HL-60 (cell line): ENCODE measurements around the gene APOH.

Experiments
- POLR2AphosphoS5 ChIP-seq: IDR thresholded peaks from 2 replicates; pipeline ENCODE4 v1.6.1; 2012; ENCODE audit warnings: low read depth
- TF ChIP-seq, protein P1 (sequence below): IDR thresholded peaks from one replicate; pipeline ENCODE4 v1.5.1; 2011; ENCODE audit warnings: low read length, control low read depth, inconsistent platforms; ENCODE audit not compliant: insufficient read depth

DNA sequence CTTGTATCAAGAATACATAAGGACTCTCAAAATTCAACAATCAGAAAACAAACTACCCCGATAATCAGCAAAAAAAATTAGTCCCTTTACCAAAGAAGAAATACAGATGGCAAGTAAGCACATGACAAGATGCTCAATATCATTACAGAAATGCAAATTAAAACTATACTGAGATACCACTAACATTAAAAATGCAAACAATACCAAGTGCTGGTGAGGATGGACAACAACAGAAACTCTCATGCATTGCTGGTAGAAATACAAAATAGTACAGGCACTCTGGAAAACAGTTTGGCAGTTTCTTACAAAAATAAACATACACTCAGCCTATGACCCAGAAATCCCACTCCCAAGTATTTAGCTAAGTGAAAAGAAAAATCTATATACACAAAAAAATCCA is 44.8 kb downstream of the APOH start:
- TF ChIP-seq, protein P1, sequence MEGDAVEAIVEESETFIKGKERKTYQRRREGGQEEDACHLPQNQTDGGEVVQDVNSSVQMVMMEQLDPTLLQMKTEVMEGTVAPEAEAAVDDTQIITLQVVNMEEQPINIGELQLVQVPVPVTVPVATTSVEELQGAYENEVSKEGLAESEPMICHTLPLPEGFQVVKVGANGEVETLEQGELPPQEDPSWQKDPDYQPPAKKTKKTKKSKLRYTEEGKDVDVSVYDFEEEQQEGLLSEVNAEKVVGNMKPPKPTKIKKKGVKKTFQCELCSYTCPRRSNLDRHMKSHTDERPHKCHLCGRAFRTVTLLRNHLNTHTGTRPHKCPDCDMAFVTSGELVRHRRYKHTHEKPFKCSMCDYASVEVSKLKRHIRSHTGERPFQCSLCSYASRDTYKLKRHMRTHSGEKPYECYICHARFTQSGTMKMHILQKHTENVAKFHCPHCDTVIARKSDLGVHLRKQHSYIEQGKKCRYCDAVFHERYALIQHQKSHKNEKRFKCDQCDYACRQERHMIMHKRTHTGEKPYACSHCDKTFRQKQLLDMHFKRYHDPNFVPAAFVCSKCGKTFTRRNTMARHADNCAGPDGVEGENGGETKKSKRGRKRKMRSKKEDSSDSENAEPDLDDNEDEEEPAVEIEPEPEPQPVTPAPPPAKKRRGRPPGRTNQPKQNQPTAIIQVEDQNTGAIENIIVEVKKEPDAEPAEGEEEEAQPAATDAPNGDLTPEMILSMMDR, result no peak
- no peak for TF ChIP-seq POLR2AphosphoS5
